ENCODE data around the gene ZFYVE28. TPM values are rescaled to one million over a fixed set of nuclear protein-coding genes. Genes with fewer than 3 reads are reported as not detected.

The ZFYVE28 gene
- total RNA-seq, 1 experiment from 2014 or later, result 19.2 TPM

GRCh38 chr4:2377241-2377640 lies 41.2 kb downstream of the ZFYVE28 start:
- Histone ChIP-seq H3K79me2 (ENCODE audit: insufficient read depth, low read length) (no peaks in the 10 kb centered on the region), H3K27ac (ENCODE audit: low read depth, low read length) (no peak overlapping the region), H3K4me3 (replicated peaks in 1 of 2; ENCODE audit: low read depth in 1 of 2, low read length in 2 of 2) (no peak overlapping the region), H3K9me2 (ENCODE audit: insufficient read depth) (no peaks in the 10 kb centered on the region), H3K4me1 (ENCODE audit: control insufficient read depth in 1 of 2, insufficient read depth in 2 of 2, low read length in 2 of 2) (0 out of 4 replicates have a peak, but pooled peaks cover 0 to 3% of the 10 kb centered on the region in 2 experiments), H3K9ac (ENCODE audit: low read length) (no peak overlapping the region), H3K4me2 (ENCODE audit: low read length) (no peak overlapping the region), H4K20me1 (ENCODE audit: insufficient read depth) (no peaks in the 10 kb centered on the region), H3K27me3 (ENCODE audit: insufficient read depth, low read length) (no peaks in the 10 kb centered on the region), H3K36me3 (ENCODE audit: control insufficient read depth in 1 of 2, insufficient read depth in 2 of 2, low read length in 2 of 2) (no peaks in the 10 kb centered on the region), H3K9me3 (ENCODE audit: control insufficient read depth in 1 of 2, insufficient read depth in 1 of 2, low read depth in 1 of 2, low read length in 2 of 2) (no peaks in the 10 kb centered on the region), H2AFZ (ENCODE audit: low read depth, low read length, poor library complexity, severe bottlenecking) (no peak overlapping the region)
- POLR2A ChIA-PET, result no interaction called here
- BruUV-seq (replicated peaks), result no TSS peak
- TF ChIP-seq CBX3 (IDR thresholded peaks at IDR 0.05; ENCODE audit: low read depth) (no peak), ATF3 (IDR thresholded peaks at IDR 0.05) (no peak), CEBPB (IDR thresholded peaks at IDR 0.05; ENCODE audit: low read depth) (no peak), SRF (IDR thresholded peaks at IDR 0.05; ENCODE audit: low read depth) (no peak), ZFX (IDR thresholded peaks at IDR 0.05) (no peak), POLR2AphosphoS5 (IDR thresholded peaks at IDR 0.05; ENCODE audit: low read depth, low read length) (no peak), JUND (IDR thresholded peaks at IDR 0.05) (no peak), ZNF274 (IDR thresholded peaks at IDR 0.05; ENCODE audit: low read depth, low read length) (no peak), SP1 (IDR thresholded peaks at IDR 0.05; ENCODE audit: low read depth) (no peak), EGR1 (IDR thresholded peaks at IDR 0.05; ENCODE audit: low read depth) (no peak), REST (IDR thresholded peaks at IDR 0.05; ENCODE audit: low read depth) (no peak), CTCF (IDR thresholded peaks at IDR 0.05 in 2 of 3, conservative IDR thresholded peaks at IDR 0.05 in 1 of 3; ENCODE audit: borderline replicate concordance in 1 of 3, insufficient read depth in 1 of 3, low read depth in 2 of 3, low read length in 2 of 3) (no peak), ELF1 (IDR thresholded peaks at IDR 0.05; ENCODE audit: borderline replicate concordance, low read depth) (no peak), SIN3A (IDR thresholded peaks at IDR 0.05; ENCODE audit: low read depth) (no peak), RAD21 (IDR thresholded peaks at IDR 0.05; ENCODE audit: low read depth) (no peak), EZH2 (IDR thresholded peaks at IDR 0.05) (no peak), YY1 (IDR thresholded peaks at IDR 0.05; ENCODE audit: extremely low read depth, insufficient replicate concordance, low read depth, low read length) (no peak), MAX (IDR thresholded peaks at IDR 0.05) (no peak), ZBTB33 (IDR thresholded peaks at IDR 0.05; ENCODE audit: extremely low read depth, insufficient replicate concordance, low read length) (no peak), FOSL1 (IDR thresholded peaks at IDR 0.05; ENCODE audit: low read depth) (no peak)
- ATAC-seq (no peak), DNase-seq (ENCODE audit: low read depth, low spot score) (no peak)
- intact Hi-C loops (cut with micrococcal nuclease), result no loop called here
- CTCF ChIA-PET, result no interaction called here
- RAD21 ChIA-PET (ENCODE audit: low non-redundant PET in 1 of 2, low total read pairs in 2 of 2, uncharacterized antibody in 2 of 2, unreplicated experiment in 2 of 2), result no interaction called here

Data from HCT116 (cell line).